CD4-positive, alpha-beta memory T cell (primary cell): ENCODE measurements around the gene MAP2K3. TPM values are rescaled to one million over a fixed set of nuclear protein-coding genes. Genes with fewer than 3 reads are reported as not detected.

ENCODE experiments used
- CTCF ChIA-PET: fragments of 350-600 bp; sonication (Branson Sonifier 250); formaldehyde crosslinking; loops from one replicate; lab custom pipeline; 2021; ENCODE audit warnings: inconsistent platforms; ENCODE audit not compliant: partially characterized antibody; lab: Charles Lee
- POLR2A ChIA-PET: fragments of 350-600 bp; sonication (Branson Sonifier 250); formaldehyde crosslinking; loops from one replicate; lab custom pipeline; 2021; ENCODE audit not compliant: partially characterized antibody; lab: Charles Lee
- DNase-seq, 5 donors: peaks; one replicate each; pipeline versions ENCODE4 v3.0.0 to v3.0.0-alpha.2; 2020 to 2022; ENCODE audit warnings: mixed read lengths in 1 of 5
- H3K27ac ChIP-seq: one replicate; pipeline ENCODE4 v1.7.0; 2013; ENCODE audit warnings: low read depth, low read length
- H3K27me3 ChIP-seq: 2 replicates; pipeline ENCODE4 v1.7.0; 2013; ENCODE audit warnings: mild to moderate bottlenecking, low read length, moderate library complexity; ENCODE audit not compliant: insufficient read depth
- H3K36me3 ChIP-seq: 2 replicates; pipeline ENCODE4 v1.7.0; 2013; ENCODE audit warnings: mild to moderate bottlenecking, low read length, moderate library complexity; ENCODE audit not compliant: insufficient read depth
- H3K4me1 ChIP-seq: 2 replicates; pipeline ENCODE4 v1.7.0; 2013; ENCODE audit warnings: mild to moderate bottlenecking, low read length, moderate library complexity; ENCODE audit not compliant: insufficient read depth
- H3K4me3 ChIP-seq, 2 donors: one replicate each; pipeline ENCODE4 v1.7.0; 2013; ENCODE audit warnings: low read length in 2 of 2, mild to moderate bottlenecking in 1 of 2
- H3K9me3 ChIP-seq, 2 donors: one replicate each; pipeline ENCODE4 v1.7.0; 2013; ENCODE audit warnings: low read length in 2 of 2, control low read depth in 1 of 2; ENCODE audit not compliant: control insufficient read depth in 1 of 2
- H3K27ac Mint-ChIP-seq, 7 donors: one replicate each; pipeline ENCODE4 v1.8.0; 2020 to 2021; ENCODE audit warnings: mixed read lengths in 7 of 7, mild to moderate bottlenecking in 6 of 7, inconsistent platforms in 3 of 7, moderate library complexity in 3 of 7
- H3K27me3 Mint-ChIP-seq, 2 donors: one replicate each; pipeline ENCODE4 v1.8.0; 2020 to 2021; ENCODE audit warnings: mixed read lengths in 2 of 2
- H3K36me3 Mint-ChIP-seq, 2 donors: one replicate each; pipeline ENCODE4 v1.8.0; 2020 to 2021; ENCODE audit warnings: mixed read lengths in 2 of 2, inconsistent platforms in 1 of 2, mild to moderate bottlenecking in 1 of 2
- H3K4me1 Mint-ChIP-seq, 4 donors: one replicate each; pipeline ENCODE4 v1.8.0; 2020 to 2021; ENCODE audit warnings: mixed read lengths in 4 of 4, mild to moderate bottlenecking in 1 of 4
- H3K4me3 Mint-ChIP-seq, 8 donors: one replicate each; pipeline ENCODE4 v1.8.0; 2020 to 2021; ENCODE audit warnings: mixed read lengths in 8 of 8, mild to moderate bottlenecking in 7 of 8, moderate library complexity in 6 of 8, inconsistent platforms in 3 of 8
- H3K9me3 Mint-ChIP-seq, 8 donors: one replicate each; pipeline ENCODE4 v1.8.0; 2020 to 2021; ENCODE audit warnings: mixed read lengths in 8 of 8, mild to moderate bottlenecking in 5 of 8, inconsistent platforms in 3 of 8, moderate library complexity in 1 of 8
- intact Hi-C: fragments of 100-400 bp; cut with micrococcal nuclease; formaldehyde crosslinking; loops from one replicate; pipeline ENCODE4 v1.15.1; 2023
- polyA plus RNA-seq, 2 donors: library from polyadenylated mRNA; unstranded; fragments of 300-500 nt; fragmentation: Illumina TruSeq; gene quantifications; one replicate each; pipeline ENCODE4 v1.2.3, GENCODE V29; 2021
- total RNA-seq, 2 experiments: library from RNA; stranded (reverse); gene quantifications; one replicate each; pipeline ENCODE4 v1.2.3, GENCODE V29; 2021

MAP2K3 gene
- total and polyA plus RNA-seq, 4 experiments from 2014 or later, result 48.5 to 88.9 (median 57.9) TPM

DNA sequence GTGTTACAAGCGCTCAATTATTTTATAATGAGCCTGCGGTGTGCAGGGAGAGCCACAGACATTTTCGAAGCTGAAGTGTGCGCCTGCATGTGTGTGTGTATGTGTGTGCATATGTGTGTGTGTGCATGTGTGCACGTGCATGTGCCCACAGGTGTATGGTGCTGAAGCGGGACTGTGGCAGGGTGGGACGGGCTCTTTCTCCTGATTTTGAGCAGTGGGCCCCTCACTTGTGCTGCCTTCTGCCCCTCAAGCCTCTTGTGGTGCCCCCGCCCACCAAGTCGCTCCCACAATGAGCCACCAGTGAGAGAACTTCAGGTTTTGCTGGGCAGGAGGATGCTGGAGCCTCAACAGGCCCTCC lies 75.0 kb downstream of the MAP2K3 start:
- POLR2A ChIA-PET, result no interaction called here
- intact Hi-C loops, result no loop called here
- no peaks in the 10 kb centered on the region for H3K4me1 Mint-ChIP-seq
- Histone ChIP-seq H3K27ac (no peak overlapping the region), H3K36me3 (no peaks in the 10 kb centered on the region), H3K4me3 (no peak overlapping the region), H3K27me3 (no peaks in the 10 kb centered on the region), H3K9me3 (no peaks in the 10 kb centered on the region), H3K4me1 (no peaks in the 10 kb centered on the region)
- no peak for DNase-seq
- H3K36me3 Mint-ChIP-seq, result no peaks in the 10 kb centered on the region
- CTCF ChIA-PET, result interaction anchor here (1.9 kb wide), 1 partner anchor 98 kb away, joined by 5 read pairs; no protein-coding TSS in a partner anchor
- no peak overlapping the region for H3K27ac Mint-ChIP-seq
- H3K27me3 Mint-ChIP-seq, result peaks cover 0 to 2% of the 10 kb centered on the region in 2 donors
- H3K4me3 Mint-ChIP-seq, result no peak overlapping the region
- H3K9me3 Mint-ChIP-seq, result no peaks in the 10 kb centered on the region

DNA sequence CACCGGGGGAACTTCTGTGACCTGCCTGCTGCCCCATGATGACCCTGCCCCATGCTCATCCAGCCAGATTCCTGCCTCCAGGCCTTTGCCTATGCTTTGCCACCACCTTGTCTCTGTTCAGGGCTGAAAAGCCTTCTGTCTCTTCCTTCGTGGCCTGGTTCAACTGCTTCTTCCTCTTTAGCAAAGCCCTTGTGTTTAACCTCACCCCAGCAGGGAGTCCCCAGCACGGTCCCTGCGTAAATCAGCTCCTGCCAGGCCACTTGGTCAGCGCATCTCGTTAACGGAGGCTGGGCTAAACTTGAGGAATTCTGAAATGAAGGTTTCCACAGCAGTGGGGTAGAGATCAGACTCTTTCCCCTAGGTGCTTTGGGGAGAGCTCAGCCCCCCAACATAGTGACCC lies 75.5 kb downstream of the MAP2K3 start:
- no peak overlapping the region for H3K27ac Mint-ChIP-seq

DNA sequence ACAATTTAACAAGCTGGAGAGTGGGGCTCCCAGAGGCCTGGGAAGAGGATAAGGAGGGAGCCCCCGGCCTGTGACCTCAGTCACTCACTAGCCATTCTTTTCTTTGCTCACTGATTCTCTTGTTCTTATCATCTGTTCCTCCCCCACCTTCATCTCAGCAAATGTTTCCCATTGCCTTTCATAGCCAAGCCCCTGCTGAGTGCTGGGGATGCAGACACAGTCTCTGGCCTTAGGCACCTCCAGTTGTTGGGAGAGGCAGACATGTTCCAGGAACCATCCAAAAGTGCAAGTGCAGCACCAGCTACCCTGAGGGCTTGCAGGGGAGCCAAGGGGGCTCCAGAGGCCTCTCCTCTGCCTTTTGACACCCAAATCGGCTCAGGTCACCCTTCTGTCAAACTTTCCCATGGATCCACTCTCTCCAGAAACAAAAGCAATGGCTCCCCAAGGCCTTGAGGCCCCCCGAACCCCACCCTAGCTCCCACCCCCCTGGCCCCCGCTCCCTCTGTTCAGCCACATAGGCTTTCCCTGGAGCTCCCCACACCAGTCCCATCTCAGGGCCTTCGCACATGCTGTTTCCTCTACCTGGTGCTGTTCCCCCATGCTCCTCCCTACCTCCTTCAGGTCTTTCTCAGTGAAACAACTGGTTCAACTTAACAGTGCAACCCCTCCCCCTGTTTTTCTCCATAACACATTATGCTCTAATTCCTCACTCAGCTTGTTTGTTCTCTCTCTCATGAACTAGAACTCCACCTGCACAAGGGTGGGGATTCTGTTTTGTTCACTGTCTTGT lies 76.7 kb downstream of the MAP2K3 start:
- Histone ChIP-seq H3K9me3 (no peaks in the 10 kb centered on the region), H3K27ac (no peak overlapping the region), H3K4me3 (no peak overlapping the region), H3K27me3 (no peaks in the 10 kb centered on the region), H3K4me1 (no peaks in the 10 kb centered on the region), H3K36me3 (no peaks in the 10 kb centered on the region)
- CTCF ChIA-PET, result no interaction called here
- H3K27ac Mint-ChIP-seq, result no peak overlapping the region
- peaks cover 0 to 2% of the 10 kb centered on the region in 2 donors for H3K27me3 Mint-ChIP-seq
- H3K4me3 Mint-ChIP-seq, result no peak overlapping the region
- H3K4me1 Mint-ChIP-seq, result no peaks in the 10 kb centered on the region
- no peaks in the 10 kb centered on the region for H3K9me3 Mint-ChIP-seq
- H3K36me3 Mint-ChIP-seq, result no peaks in the 10 kb centered on the region
- intact Hi-C loops, result no loop called here
- no peak for DNase-seq
- POLR2A ChIA-PET, result no interaction called here

More for the DNA sequence above, 75.5 kb downstream of the MAP2K3 start:
- Histone ChIP-seq H3K4me1 (no peaks in the 10 kb centered on the region), H3K27ac (no peak overlapping the region), H3K9me3 (no peaks in the 10 kb centered on the region), H3K36me3 (no peaks in the 10 kb centered on the region), H3K4me3 (no peak overlapping the region), H3K27me3 (no peaks in the 10 kb centered on the region)
- intact Hi-C loops, result no loop called here
- H3K4me1 Mint-ChIP-seq, result no peaks in the 10 kb centered on the region
- no peaks in the 10 kb centered on the region for H3K36me3 Mint-ChIP-seq
- POLR2A ChIA-PET, result no interaction called here
- DNase-seq, result no peak
- no peak overlapping the region for H3K4me3 Mint-ChIP-seq
- no peaks in the 10 kb centered on the region for H3K9me3 Mint-ChIP-seq
- peaks cover 0 to 2% of the 10 kb centered on the region in 2 donors for H3K27me3 Mint-ChIP-seq
- CTCF ChIA-PET, result interaction anchor here (1.9 kb wide), 1 partner anchor 97 kb away, joined by 5 read pairs; no protein-coding TSS in a partner anchor

DNA sequence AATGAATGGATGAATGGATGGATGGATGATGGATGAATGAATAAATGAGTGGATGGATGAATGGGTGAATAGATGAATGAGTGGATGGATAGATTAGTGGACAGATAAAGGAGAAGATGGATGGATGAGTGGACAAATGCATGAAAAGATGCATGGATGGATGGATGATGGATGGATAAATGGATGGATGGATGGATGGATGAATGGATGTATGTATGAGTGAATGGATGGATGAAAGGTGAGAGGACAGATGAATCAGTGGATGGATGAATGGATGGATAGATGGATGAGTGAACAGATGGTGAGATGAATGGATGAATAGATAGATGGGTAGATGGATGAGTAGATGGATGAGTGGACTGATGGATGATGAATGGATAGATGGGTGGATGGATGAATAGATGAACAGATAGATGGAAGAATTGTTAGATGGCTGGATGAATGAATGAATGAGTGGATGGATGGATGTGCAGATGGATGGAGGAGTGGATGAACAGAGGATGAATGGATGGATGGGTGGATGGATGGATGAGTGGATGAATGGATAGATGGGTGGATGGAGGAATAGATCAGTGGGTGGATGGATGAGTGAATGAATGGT lies 77.9 kb downstream of the MAP2K3 start:
- Mint-ChIP-seq H3K27ac (no peak overlapping the region), H3K4me1 (no peaks in the 10 kb centered on the region), H3K36me3 (no peaks in the 10 kb centered on the region), H3K9me3 (no peaks in the 10 kb centered on the region), H3K27me3 (peaks cover 0 to 2% of the 10 kb centered on the region in 2 donors), H3K4me3 (no peak overlapping the region)
- Histone ChIP-seq H3K4me3 (no peak overlapping the region), H3K36me3 (no peaks in the 10 kb centered on the region), H3K27me3 (no peaks in the 10 kb centered on the region), H3K9me3 (no peaks in the 10 kb centered on the region), H3K27ac (no peak overlapping the region), H3K4me1 (no peaks in the 10 kb centered on the region)
- POLR2A ChIA-PET, result no interaction called here
- intact Hi-C loops, result no loop called here
- DNase-seq, result no peak
- CTCF ChIA-PET, result no interaction called here

DNA sequence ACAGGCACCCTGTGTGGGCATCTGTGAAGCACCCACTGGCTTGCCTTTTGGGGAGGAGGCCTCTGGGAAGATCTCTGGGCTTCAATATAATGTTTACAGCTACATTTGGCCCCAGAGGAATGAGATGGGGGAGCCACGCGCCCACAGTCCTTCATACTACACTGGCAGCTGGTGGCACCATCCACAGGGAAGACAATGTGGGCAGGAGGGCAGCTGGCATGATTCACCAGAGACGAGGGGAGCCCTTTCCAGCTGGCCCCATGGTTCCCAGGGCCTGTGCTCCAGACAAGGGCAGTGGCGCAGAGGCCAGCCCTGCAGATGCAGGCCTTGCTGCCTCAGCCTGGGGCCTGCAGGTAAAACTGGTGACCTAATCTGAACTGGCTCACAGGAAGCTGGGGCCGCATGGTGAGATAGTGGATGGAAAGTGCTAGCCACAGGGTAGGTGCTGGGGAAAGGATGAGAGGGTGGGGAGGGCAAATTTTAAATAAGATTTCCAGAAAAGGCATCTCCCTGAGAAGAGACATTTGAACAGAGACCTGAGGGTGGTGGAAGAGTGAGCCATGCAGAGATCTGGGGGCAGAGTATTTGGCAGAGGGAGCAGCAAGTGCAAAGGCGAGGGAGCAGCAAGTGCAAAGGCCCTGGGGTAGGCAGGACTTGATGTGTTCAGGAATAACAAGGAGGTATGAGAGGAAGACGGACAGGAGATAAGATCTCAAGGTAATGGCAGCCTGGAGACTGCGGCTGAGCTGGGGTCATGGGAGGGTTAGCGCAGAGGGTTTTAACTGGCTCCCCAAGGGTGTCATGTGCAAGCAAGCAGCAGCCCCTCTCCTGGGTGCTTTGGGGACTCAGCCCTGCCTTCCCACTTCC lies 79.5 kb downstream of the MAP2K3 start:
- Mint-ChIP-seq H3K9me3 (no peaks in the 10 kb centered on the region), H3K36me3 (no peaks in the 10 kb centered on the region), H3K4me3 (no peak overlapping the region), H3K27ac (peak overlapping the region in 1 of 7 donors; percentile 70), H3K4me1 (no peaks in the 10 kb centered on the region), H3K27me3 (peaks cover 3 to 9% of the 10 kb centered on the region in 2 donors)
- DNase-seq, result no peak
- H3K27me3 ChIP-seq, result no peaks in the 10 kb centered on the region
- H3K36me3 ChIP-seq, result no peaks in the 10 kb centered on the region
- no peak overlapping the region for H3K4me3 ChIP-seq
- intact Hi-C loops, result no loop called here
- no peak overlapping the region for H3K27ac ChIP-seq
- POLR2A ChIA-PET, result no interaction called here
- H3K9me3 ChIP-seq, result no peaks in the 10 kb centered on the region
- CTCF ChIA-PET, result no interaction called here
- no peaks in the 10 kb centered on the region for H3K4me1 ChIP-seq

Other genes starting within 250 kb of the MAP2K3 start
- 100 to 1,000 TPM; 135 to 140 TPM for gene USP22, start 241.7 kb upstream of the MAP2K3 start, total RNA-seq
- 10 to 100 TPM; 14.4 to 37.7 TPM for gene USP22, start 241.7 kb upstream of the MAP2K3 start, polyA plus RNA-seq
- 1 to 10 TPM; 8.2 to 9.5 TPM for gene DHRS7B, start 157.7 kb upstream of the MAP2K3 start, total RNA-seq
- 10 to 100 TPM; 10.0 to 10.5 TPM for gene DHRS7B, start 157.7 kb upstream of the MAP2K3 start, polyA plus RNA-seq
- gene TMEM11, start 70.5 kb upstream of the MAP2K3 start, total RNA-seq, result 10 to 100 TPM; 18.6 to 21.7 TPM
- gene TMEM11, start 70.5 kb upstream of the MAP2K3 start, polyA plus RNA-seq, result 10 to 100 TPM; 35.6 to 38.6 TPM
- gene NATD1, start 31.3 kb upstream of the MAP2K3 start, total RNA-seq, result 10 to 100 TPM; 13.1 to 13.5 TPM
- 1 to 10 TPM in 1 of 2 donors, under 1 TPM in 1; 0.32 to 2.3 TPM for gene NATD1, start 31.3 kb upstream of the MAP2K3 start, polyA plus RNA-seq
- gene KCNJ12, start 91.6 kb downstream of the MAP2K3 start, total RNA-seq, result not detected
- not detected for gene KCNJ12, start 91.6 kb downstream of the MAP2K3 start, polyA plus RNA-seq